ENCODE data around the gene FSD1L. TPM values are rescaled to one million over a fixed set of nuclear protein-coding genes. Genes with fewer than 3 reads are reported as not detected.
A peak's percentile ranks its signal among the peaks of the same experiment; 100 is the strongest.

Gene FSD1L
- total RNA-seq, 2 donors from 2014 or later = 13.4 to 14.3 TPM

DNA sequence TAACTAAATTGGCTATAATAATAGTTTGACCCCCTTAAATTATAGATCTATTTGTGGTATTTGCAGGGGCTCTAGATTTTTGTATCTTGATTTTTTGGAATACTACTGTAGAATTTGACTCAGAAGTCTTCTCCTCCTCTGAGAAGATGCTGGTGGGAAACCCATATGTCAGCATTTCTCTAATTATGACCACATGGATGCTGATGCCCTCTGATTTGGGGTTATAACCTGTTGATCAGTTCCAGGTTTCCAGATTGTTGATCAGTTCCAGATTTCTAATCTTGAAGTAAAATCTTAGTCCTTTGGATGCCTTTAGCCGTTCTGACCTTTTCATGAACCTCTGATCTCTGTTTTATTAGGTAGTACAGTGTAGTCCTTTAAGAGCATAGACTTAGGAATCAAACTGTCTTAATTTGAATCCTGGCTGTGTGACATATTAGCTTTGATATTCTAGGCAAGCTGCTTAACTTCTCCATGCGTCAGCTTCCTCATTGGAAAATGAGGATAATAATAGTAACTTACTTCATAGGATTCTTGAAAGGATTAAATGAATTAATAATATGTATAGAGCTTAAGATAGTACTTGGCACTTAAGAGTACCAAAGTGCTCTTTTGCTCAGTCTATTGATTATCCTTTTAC is 8.1 kb downstream of the FSD1L start:
- TF ChIP-seq, protein P1, sequence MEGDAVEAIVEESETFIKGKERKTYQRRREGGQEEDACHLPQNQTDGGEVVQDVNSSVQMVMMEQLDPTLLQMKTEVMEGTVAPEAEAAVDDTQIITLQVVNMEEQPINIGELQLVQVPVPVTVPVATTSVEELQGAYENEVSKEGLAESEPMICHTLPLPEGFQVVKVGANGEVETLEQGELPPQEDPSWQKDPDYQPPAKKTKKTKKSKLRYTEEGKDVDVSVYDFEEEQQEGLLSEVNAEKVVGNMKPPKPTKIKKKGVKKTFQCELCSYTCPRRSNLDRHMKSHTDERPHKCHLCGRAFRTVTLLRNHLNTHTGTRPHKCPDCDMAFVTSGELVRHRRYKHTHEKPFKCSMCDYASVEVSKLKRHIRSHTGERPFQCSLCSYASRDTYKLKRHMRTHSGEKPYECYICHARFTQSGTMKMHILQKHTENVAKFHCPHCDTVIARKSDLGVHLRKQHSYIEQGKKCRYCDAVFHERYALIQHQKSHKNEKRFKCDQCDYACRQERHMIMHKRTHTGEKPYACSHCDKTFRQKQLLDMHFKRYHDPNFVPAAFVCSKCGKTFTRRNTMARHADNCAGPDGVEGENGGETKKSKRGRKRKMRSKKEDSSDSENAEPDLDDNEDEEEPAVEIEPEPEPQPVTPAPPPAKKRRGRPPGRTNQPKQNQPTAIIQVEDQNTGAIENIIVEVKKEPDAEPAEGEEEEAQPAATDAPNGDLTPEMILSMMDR (conservative IDR thresholded peaks at IDR 0.05) = no peak
- Histone ChIP-seq H3K4me1 (ENCODE audit: control insufficient read depth, insufficient read depth, low read length) (no peaks in the 10 kb centered on the region), H3K9ac (ENCODE audit: extremely low read depth, low read length, poor library complexity, severe bottlenecking) (no peak overlapping the region), H3K4me3 (ENCODE audit: low read length) (peak overlapping the region; percentile 10), H3K27me3 (ENCODE audit: control insufficient read depth, insufficient read depth, low read length, poor library complexity, severe bottlenecking) (no peaks in the 10 kb centered on the region), H3K9me3 (ENCODE audit: control insufficient read depth, low read length) (peaks cover 31% of the 10 kb centered on the region), H3K27ac (ENCODE audit: low read depth, low read length) (no peak overlapping the region), H3K36me3 (ENCODE audit: control insufficient read depth, insufficient read depth, low read length) (peaks cover 30% of the 10 kb centered on the region)
- Mint-ChIP-seq H3K9me3 (no peaks in the 10 kb centered on the region), H3K36me3 (ENCODE audit: low read depth) (peaks cover 14% of the 10 kb centered on the region), H3K27ac (no peak overlapping the region), H3K27me3 (ENCODE audit: insufficient read depth) (no peaks in the 10 kb centered on the region), H3K4me1 (peaks cover 24% of the 10 kb centered on the region), H3K4me3 (no peak overlapping the region)
- DNase-seq = no peak
- WGBS, 2 experiments (ENCODE audit: insufficient coverage in 1 of 2, insufficient read length in 1 of 2) = 93 to 100% methylated on average over 1 to 2 of the region's 2 CpGs

DNA sequence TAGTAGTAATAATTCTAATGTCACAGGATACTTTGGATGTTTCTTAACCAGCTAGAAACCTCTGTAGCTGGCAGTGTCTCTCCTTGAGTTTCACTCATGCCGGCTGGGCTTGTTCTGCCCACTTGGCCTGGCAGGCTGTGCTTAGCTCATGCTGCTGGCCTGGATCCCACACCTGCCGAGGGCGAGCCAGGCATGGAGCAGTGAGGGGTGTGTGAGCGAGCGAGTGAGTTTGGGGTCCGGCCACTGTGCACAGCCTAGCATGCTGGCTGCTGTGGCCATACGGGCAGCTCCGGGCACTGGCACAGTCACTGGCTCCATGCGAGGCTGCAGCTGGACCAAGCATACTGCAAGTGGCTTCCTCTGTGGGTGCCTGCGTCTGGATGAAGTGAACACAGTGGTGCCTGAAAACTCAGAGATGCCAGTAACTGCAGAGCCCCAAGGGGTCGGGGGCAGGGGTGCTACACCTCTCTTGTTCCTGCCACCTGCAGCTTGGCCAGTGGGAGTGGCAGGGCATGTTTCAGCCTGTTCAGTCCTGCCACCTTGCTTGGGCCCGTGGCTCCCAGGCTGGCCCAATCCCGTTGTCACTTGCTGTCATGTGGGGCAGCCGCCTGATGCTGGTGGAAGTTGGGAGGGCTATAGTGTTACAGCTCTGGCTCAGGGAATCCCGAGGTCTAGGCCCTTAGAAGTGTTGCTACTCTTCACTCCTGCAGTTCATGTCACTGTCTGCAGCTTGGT is 9.9 kb downstream of the FSD1L start:
- Mint-ChIP-seq H3K27ac (no peak overlapping the region), H3K36me3 (ENCODE audit: low read depth) (peaks cover 13% of the 10 kb centered on the region), H3K4me1 (peaks cover 24% of the 10 kb centered on the region), H3K27me3 (ENCODE audit: insufficient read depth) (no peaks in the 10 kb centered on the region), H3K9me3 (no peaks in the 10 kb centered on the region), H3K4me3 (no peak overlapping the region)
- H3K9me3 ChIP-seq (ENCODE audit: control insufficient read depth, low read length) = peaks cover 31% of the 10 kb centered on the region
- WGBS, 2 experiments (ENCODE audit: insufficient coverage in 1 of 2, insufficient read length in 1 of 2) = 93 to 99% methylated on average over 11 to 15 of the region's 15 CpGs
- no peaks in the 10 kb centered on the region for H3K4me1 ChIP-seq (ENCODE audit: control insufficient read depth, insufficient read depth, low read length)
- TF ChIP-seq, protein P1 (conservative IDR thresholded peaks at IDR 0.05) = no peak
- no peak overlapping the region for H3K9ac ChIP-seq (ENCODE audit: extremely low read depth, low read length, poor library complexity, severe bottlenecking)
- peaks cover 34% of the 10 kb centered on the region for H3K36me3 ChIP-seq (ENCODE audit: control insufficient read depth, insufficient read depth, low read length)
- no peak for DNase-seq
- H3K4me3 ChIP-seq (ENCODE audit: low read length) = peak overlapping the region; percentile 63
- H3K27ac ChIP-seq (ENCODE audit: low read depth, low read length) = no peak overlapping the region
- H3K27me3 ChIP-seq (ENCODE audit: control insufficient read depth, insufficient read depth, low read length, poor library complexity, severe bottlenecking) = no peaks in the 10 kb centered on the region

DNA sequence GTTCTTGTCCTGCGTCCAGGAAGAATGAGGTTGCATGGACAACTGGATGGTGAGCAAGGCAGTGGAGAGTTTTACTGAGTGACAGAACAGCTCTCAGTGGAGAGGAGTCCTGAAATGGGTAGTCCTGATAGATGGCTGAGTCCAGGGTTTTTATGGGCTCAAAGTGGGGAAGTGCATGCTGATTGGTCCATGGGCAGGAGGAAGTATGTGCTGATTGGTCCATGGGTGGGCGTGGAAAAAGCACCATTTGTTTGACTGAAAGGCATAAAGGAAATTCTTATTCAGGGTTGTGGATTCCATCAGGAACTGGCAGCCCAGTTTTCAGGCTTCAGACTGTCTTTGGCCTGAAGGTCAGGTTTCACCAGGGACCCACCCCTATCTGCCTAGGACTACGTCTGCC is 10.6 kb downstream of the FSD1L start:
- DNase-seq = peak; percentile 78
- Mint-ChIP-seq H3K36me3 (ENCODE audit: low read depth) (peaks cover 13% of the 10 kb centered on the region), H3K9me3 (no peaks in the 10 kb centered on the region), H3K27me3 (ENCODE audit: insufficient read depth) (no peaks in the 10 kb centered on the region), H3K4me1 (peaks cover 24% of the 10 kb centered on the region), H3K27ac (no peak overlapping the region), H3K4me3 (no peak overlapping the region)
- Histone ChIP-seq H3K36me3 (ENCODE audit: control insufficient read depth, insufficient read depth, low read length) (peaks cover 34% of the 10 kb centered on the region), H3K27ac (ENCODE audit: low read depth, low read length) (no peak overlapping the region), H3K4me3 (ENCODE audit: low read length) (peak overlapping the region; percentile 18), H3K9me3 (ENCODE audit: control insufficient read depth, low read length) (peaks cover 31% of the 10 kb centered on the region), H3K27me3 (ENCODE audit: control insufficient read depth, insufficient read depth, low read length, poor library complexity, severe bottlenecking) (no peaks in the 10 kb centered on the region), H3K4me1 (ENCODE audit: control insufficient read depth, insufficient read depth, low read length) (no peaks in the 10 kb centered on the region), H3K9ac (ENCODE audit: extremely low read depth, low read length, poor library complexity, severe bottlenecking) (no peak overlapping the region)
- TF ChIP-seq, protein P1 (conservative IDR thresholded peaks at IDR 0.05) = no peak
- WGBS, 2 experiments (ENCODE audit: insufficient coverage in 1 of 2, insufficient read length in 1 of 2) = 96 to 100% methylated on average over 2 to 3 of the region's 3 CpGs

All from endodermal cell (in vitro differentiated cells).